NB4 (cell line): ENCODE measurements around the gene ANKLE2.

Experiments
- CTCF ChIP-seq: IDR thresholded peaks from one replicate; pipeline ENCODE4 v1.5.1; 2012; ENCODE audit warnings: low read depth, low read length
- MAX ChIP-seq: IDR thresholded peaks from 2 replicates; pipeline ENCODE4 v1.6.1; 2011; ENCODE audit warnings: low read depth, low read length
- POLR2A ChIP-seq: IDR thresholded peaks from 2 replicates; pipeline ENCODE4 v1.6.1; 2011; ENCODE audit warnings: mild to moderate bottlenecking; ENCODE audit not compliant: insufficient read length; ENCODE audit errors: extremely low read depth

GRCh38 chr12:132686825-132687210, 74.8 kb downstream of the ANKLE2 start:
- TF ChIP-seq CTCF, result no peak
- no peak for TF ChIP-seq POLR2A
- no peak for TF ChIP-seq MAX
